Caco-2 (cell line): ENCODE measurements around the gene GBX2. TPM values are rescaled to one million over a fixed set of nuclear protein-coding genes. Genes with fewer than 3 reads are reported as not detected.

Experiments
- BruUV-seq: library from RNA; stranded (reverse); fragments of 400-500 nt; replicated peaks from 2 replicates; lab custom pipeline; 2021; lab: Mats Ljungman, UMichigan
- CTCF ChIA-PET: fragments of 300-600 bp; sonication (Branson Sonifier 250); formaldehyde crosslinking; loops from one replicate; lab custom pipeline; 2022; ENCODE audit warnings: antibody characterized with exemption; lab: Charles Lee
- POLR2A ChIA-PET: fragments of 300-600 bp; sonication (Branson Sonifier 250); formaldehyde crosslinking; loops from one replicate; lab custom pipeline; 2022; ENCODE audit warnings: antibody characterized with exemption; lab: Charles Lee
- DNase-seq, 2 experiments: peaks; one replicate each; pipeline versions ENCODE4 v3.0.0 to v3.0.0-alpha.2; 2020 to 2022
- H3K27me3 ChIP-seq: replicated peaks from 2 replicates; pipeline ENCODE4 v1.6.0; 2011; ENCODE audit warnings: low read length; ENCODE audit not compliant: control insufficient read depth, insufficient read depth
- H3K36me3 ChIP-seq: 2 replicates; pipeline ENCODE4 v1.5.1; 2011; ENCODE audit warnings: low read length; ENCODE audit not compliant: control insufficient read depth, insufficient read depth
- H3K4me1 ChIP-seq: fragments of 250-450 bp; sonication (Bioruptor Pico); 2 replicates; pipeline ENCODE4 v1.5.1; 2020; ENCODE audit warnings: mild to moderate bottlenecking
- H3K4me3 ChIP-seq: 2 replicates; pipeline ENCODE4 v1.5.1; 2011; ENCODE audit warnings: low read depth, mild to moderate bottlenecking, control low read depth, low read length
- H3K9me3 ChIP-seq: fragments of 250-450 bp; sonication (Bioruptor Pico); 2 replicates; pipeline ENCODE4 v1.5.1; 2020; ENCODE audit warnings: mild to moderate bottlenecking, moderate library complexity
- H3K27ac Mint-ChIP-seq: one replicate; pipeline ENCODE4 v1.8.0; 2022; ENCODE audit warnings: mixed read lengths; ENCODE audit not compliant: unreplicated experiment
- H3K27me3 Mint-ChIP-seq: one replicate; pipeline ENCODE4 v1.8.0; 2022; ENCODE audit warnings: mixed read lengths; ENCODE audit not compliant: insufficient read depth, unreplicated experiment
- H3K36me3 Mint-ChIP-seq: one replicate; pipeline ENCODE4 v1.8.0; 2022; ENCODE audit warnings: mild to moderate bottlenecking, mixed read lengths; ENCODE audit not compliant: insufficient read depth, unreplicated experiment
- H3K4me1 Mint-ChIP-seq: one replicate; pipeline ENCODE4 v1.8.0; 2022; ENCODE audit warnings: low read depth, mixed read lengths; ENCODE audit not compliant: unreplicated experiment
- H3K4me3 Mint-ChIP-seq: one replicate; pipeline ENCODE4 v1.8.0; 2022; ENCODE audit warnings: mild to moderate bottlenecking, moderate library complexity, mixed read lengths; ENCODE audit not compliant: unreplicated experiment
- H3K9me3 Mint-ChIP-seq: one replicate; pipeline ENCODE4 v1.8.0; 2022; ENCODE audit warnings: mixed read lengths; ENCODE audit not compliant: unreplicated experiment
- CTCF ChIP-seq, 2 experiments: fragments of 200-600 bp in 1 of 2; IDR thresholded peaks; 1 replicate in 1 of 2; 2 replicates in 1 of 2; pipeline versions ENCODE4 v1.5.1 to v1.8.0; 2011 to 2022; ENCODE audit warnings: antibody characterized with exemption in 1 of 2, control low read depth in 1 of 2, inconsistent platforms in 1 of 2, low read depth in 1 of 2, low read length in 1 of 2, mild to moderate bottlenecking in 1 of 2, moderate library complexity in 1 of 2; ENCODE audit not compliant: insufficient read depth in 1 of 2, severe bottlenecking in 1 of 2, unreplicated experiment in 1 of 2
- intact Hi-C: fragments of 100-400 bp; cut with micrococcal nuclease; formaldehyde crosslinking; loops from one replicate; pipeline ENCODE4 v1.10.0; 2022; ENCODE audit not compliant: unreplicated experiment
- total RNA-seq: library from RNA; stranded (reverse); gene quantifications from 2 replicates; pipeline ENCODE4 v1.2.3, GENCODE V29; 2022

Gene GBX2
- total RNA-seq, 1 experiment from 2014 or later, result 2.1 TPM

GRCh38 chr2:236161082-236161462, 7.1 kb downstream of the GBX2 start:
- Mint-ChIP-seq H3K27me3 (no peaks in the 10 kb centered on the region), H3K36me3 (no peaks in the 10 kb centered on the region), H3K4me1 (no peaks in the 10 kb centered on the region), H3K4me3 (no peak overlapping the region), H3K27ac (no peak overlapping the region), H3K9me3 (no peaks in the 10 kb centered on the region)
- no peak for TF ChIP-seq CTCF (IDR thresholded peaks at IDR 0.05; ENCODE audit: insufficient read depth in 1 of 2, low read depth in 1 of 2, low read length in 1 of 2, severe bottlenecking in 1 of 2, unreplicated experiment in 1 of 2)
- ChIA-PET POLR2A (no interaction called here), CTCF (no interaction called here)
- H3K36me3 ChIP-seq, result no peaks in the 10 kb centered on the region
- H3K4me1 ChIP-seq, result no peaks in the 10 kb centered on the region
- no peaks in the 10 kb centered on the region for H3K27me3 ChIP-seq
- intact Hi-C loops, result no loop called here
- no TSS peak for BruUV-seq
- DNase-seq, result no peak
- no peak overlapping the region for H3K4me3 ChIP-seq
- no peaks in the 10 kb centered on the region for H3K9me3 ChIP-seq

- no peaks in the 10 kb centered on the region for H3K27me3 ChIP-seq
- ChIA-PET CTCF (no interaction called here), POLR2A (no interaction called here)
- no peak for DNase-seq
- H3K36me3 ChIP-seq, result no peaks in the 10 kb centered on the region
- intact Hi-C loops, result no loop called here
- TF ChIP-seq CTCF (IDR thresholded peaks at IDR 0.05; ENCODE audit: insufficient read depth in 1 of 2, low read depth in 1 of 2, low read length in 1 of 2, severe bottlenecking in 1 of 2, unreplicated experiment in 1 of 2), result no peak
- Mint-ChIP-seq H3K4me3 (no peak overlapping the region), H3K4me1 (no peaks in the 10 kb centered on the region), H3K27ac (no peak overlapping the region), H3K27me3 (no peaks in the 10 kb centered on the region), H3K36me3 (no peaks in the 10 kb centered on the region), H3K9me3 (no peaks in the 10 kb centered on the region)
- H3K4me3 ChIP-seq, result no peak overlapping the region
- H3K9me3 ChIP-seq, result no peaks in the 10 kb centered on the region
- no TSS peak for BruUV-seq
- no peaks in the 10 kb centered on the region for H3K4me1 ChIP-seq
Observed at GRCh38 chr2:236160366-236161081, 7.7 kb downstream of the GBX2 start.

GRCh38 chr2:236159778-236160170, 8.4 kb downstream of the GBX2 start:
- Mint-ChIP-seq H3K27me3 (no peaks in the 10 kb centered on the region), H3K4me3 (no peak overlapping the region), H3K9me3 (no peaks in the 10 kb centered on the region), H3K4me1 (no peaks in the 10 kb centered on the region), H3K36me3 (no peaks in the 10 kb centered on the region), H3K27ac (no peak overlapping the region)
- Histone ChIP-seq H3K4me1 (no peaks in the 10 kb centered on the region), H3K9me3 (no peaks in the 10 kb centered on the region), H3K27me3 (no peaks in the 10 kb centered on the region), H3K36me3 (no peaks in the 10 kb centered on the region), H3K4me3 (no peak overlapping the region)
- intact Hi-C loops, result no loop called here
- ChIA-PET POLR2A (no interaction called here), CTCF (no interaction called here)
- no peak for TF ChIP-seq CTCF (IDR thresholded peaks at IDR 0.05; ENCODE audit: insufficient read depth in 1 of 2, low read depth in 1 of 2, low read length in 1 of 2, severe bottlenecking in 1 of 2, unreplicated experiment in 1 of 2)
- no TSS peak for BruUV-seq
- no peak for DNase-seq
